H1 (cell line): ENCODE measurements around the gene IDI1. TPM values are rescaled to one million over a fixed set of nuclear protein-coding genes. Genes with fewer than 3 reads are reported as not detected.
"Not testable (repeated sequence)": the region's sequence is repeated elsewhere in the genome, so short reads cannot be mapped to it uniquely, and the experiment has no call there.

Experiments used
- CTCF ChIA-PET: fragments of 300-600 bp; sonication (Branson Sonifier 250); formaldehyde crosslinking; loops from one replicate; lab custom pipeline; 2021; ENCODE audit not compliant: partially characterized antibody; lab: Charles Lee
- POLR2A ChIA-PET: fragments of 300-600 bp; sonication (Branson Sonifier 250); formaldehyde crosslinking; loops from one replicate; lab custom pipeline; 2021; ENCODE audit warnings: inconsistent platforms; ENCODE audit not compliant: partially characterized antibody; lab: Charles Lee
- DNase-seq, 2 experiments: peaks; one replicate each; pipeline versions ENCODE4 v3.0.0 to v3.0.0-alpha.2; 2010 to 2022; ENCODE audit warnings: low spot score in 2 of 2, low read depth in 1 of 2, mixed read lengths in 1 of 2
- FAIRE-seq: peaks from 2 replicates; lab custom pipeline; 2011; peaks lifted over from hg19 to GRCh38; lab: Jason Lieb, UNC
- H2AFZ ChIP-seq: 2 replicates; pipeline ENCODE4 v1.8.1; 2012; ENCODE audit warnings: low read length, inconsistent platforms
- H2AK5ac ChIP-seq: 2 replicates; pipeline ENCODE4 v1.6.1; 2013; ENCODE audit warnings: low read depth, low read length
- H2BK120ac ChIP-seq: replicated peaks from 2 replicates; pipeline ENCODE3; 2013; ENCODE audit warnings: low read depth, low read length, inconsistent platforms
- H2BK12ac ChIP-seq: 2 replicates; pipeline ENCODE4 v1.6.1; 2013; ENCODE audit warnings: low read depth, low read length
- H2BK15ac ChIP-seq: 2 replicates; pipeline ENCODE4 v1.6.1; 2013; ENCODE audit warnings: low read length
- H2BK20ac ChIP-seq: 2 replicates; pipeline ENCODE4 v1.6.1; 2013; ENCODE audit warnings: low read length
- H2BK5ac ChIP-seq: 2 replicates; pipeline ENCODE4 v1.6.1; 2013; ENCODE audit warnings: low read depth, low read length
- H3K14ac ChIP-seq: 2 replicates; pipeline ENCODE4 v1.6.1; 2013; ENCODE audit warnings: inconsistent platforms; ENCODE audit not compliant: insufficient read length
- H3K18ac ChIP-seq: 2 replicates; pipeline ENCODE4 v1.6.1; 2013; ENCODE audit warnings: low read length; ENCODE audit errors: extremely low read depth
- H3K23ac ChIP-seq: 2 replicates; pipeline ENCODE4 v1.6.1; 2013; ENCODE audit warnings: inconsistent platforms; ENCODE audit not compliant: insufficient read length
- H3K23me2 ChIP-seq: 2 replicates; pipeline ENCODE4 v1.6.1; 2013; ENCODE audit warnings: low read depth, low read length
- H3K27ac ChIP-seq: 2 replicates; pipeline ENCODE4 v1.6.1; 2011; ENCODE audit warnings: low read depth, low read length, inconsistent platforms
- H3K27me3 ChIP-seq, 4 experiments: replicated peaks in 1 of 4; 1 replicate in 1 of 4; 2 replicates in 3 of 4; pipeline versions ENCODE4 v1.6.1 to v1.8.1; 2011 to 2013; ENCODE audit warnings: low read length in 3 of 4, mild to moderate bottlenecking in 3 of 4, inconsistent platforms in 2 of 4, mixed read lengths in 2 of 4, moderate library complexity in 1 of 4; ENCODE audit not compliant: control insufficient read depth in 3 of 4, insufficient read depth in 3 of 4; ENCODE audit errors: extremely low read depth in 1 of 4
- H3K36me3 ChIP-seq, 4 experiments: 2 replicates each; pipeline versions ENCODE4 v1.6.1 to v1.8.1; 2011 to 2013; ENCODE audit warnings: mild to moderate bottlenecking in 4 of 4, low read length in 3 of 4, moderate library complexity in 2 of 4, control low read depth in 1 of 4, inconsistent platforms in 1 of 4; ENCODE audit not compliant: insufficient read depth in 4 of 4, control insufficient read depth in 2 of 4
- H3K4ac ChIP-seq: replicated peaks from 2 replicates; pipeline ENCODE3; 2013; ENCODE audit warnings: low read length, low read depth, mixed read lengths, inconsistent platforms; ENCODE audit not compliant: insufficient read length
- H3K4me1 ChIP-seq, 4 experiments: replicated peaks in 1 of 4; 1 replicate in 1 of 4; 2 replicates in 3 of 4; pipeline versions ENCODE4 v1.6.1 to v1.8.1; 2011 to 2013; ENCODE audit warnings: low read length in 3 of 4, inconsistent platforms in 2 of 4, mixed read lengths in 1 of 4; ENCODE audit not compliant: insufficient read depth in 4 of 4, control insufficient read depth in 3 of 4
- H3K4me2 ChIP-seq, 2 experiments: 2 replicates each; pipeline versions ENCODE4 v1.6.1 to v1.8.1; 2011 to 2013; ENCODE audit warnings: low read depth in 2 of 2, low read length in 2 of 2, control low read depth in 1 of 2, inconsistent platforms in 1 of 2, mild to moderate bottlenecking in 1 of 2; ENCODE audit not compliant: insufficient read depth in 1 of 2
- H3K4me3 ChIP-seq, 4 experiments: fragments of 200-600, 300-600 bp in 1 of 4; sonication (generic), shearing (Covaris generic), sonication (Bioruptor Twin) in 1 of 4; 2 replicates each; pipeline versions ENCODE4 v1.5.1 to v1.8.1; 2011 to 2016; ENCODE audit warnings: low read length in 4 of 4, low read depth in 3 of 4, control low read depth in 2 of 4, inconsistent platforms in 2 of 4, mild to moderate bottlenecking in 2 of 4, mixed read lengths in 1 of 4, moderate library complexity in 1 of 4; ENCODE audit not compliant: insufficient read depth in 2 of 4; ENCODE audit errors: extremely low read depth in 1 of 4
- H3K56ac ChIP-seq: replicated peaks from 2 replicates; pipeline ENCODE3; 2013; ENCODE audit warnings: low read depth, mild to moderate bottlenecking, mixed read lengths, low read length, inconsistent platforms; ENCODE audit not compliant: insufficient read length
- H3K79me1 ChIP-seq: 2 replicates; pipeline ENCODE4 v1.6.1; 2013; ENCODE audit warnings: low read depth, low read length, control low read depth
- H3K79me2 ChIP-seq, 2 experiments: 2 replicates each; pipeline versions ENCODE4 v1.6.1 to v1.8.1; 2012 to 2013; ENCODE audit warnings: low read length in 2 of 2, mild to moderate bottlenecking in 2 of 2, inconsistent platforms in 1 of 2; ENCODE audit not compliant: insufficient read depth in 2 of 2, control insufficient read depth in 1 of 2
- H3K9ac ChIP-seq, 4 experiments: replicated peaks in 1 of 4; 1 replicate in 1 of 4; 2 replicates in 3 of 4; pipeline versions ENCODE4 v1.6.1 to v1.8.1; 2011 to 2013; ENCODE audit warnings: low read depth in 3 of 4, low read length in 3 of 4, control low read depth in 2 of 4, mild to moderate bottlenecking in 2 of 4, moderate library complexity in 2 of 4, inconsistent platforms in 1 of 4; ENCODE audit errors: extremely low read depth in 1 of 4
- H3K9me3 ChIP-seq, 2 experiments: 2 replicates each; pipeline versions ENCODE4 v1.6.1 to v1.8.1; 2012 to 2013; ENCODE audit warnings: mild to moderate bottlenecking in 2 of 2, moderate library complexity in 2 of 2, control low read depth in 1 of 2, inconsistent platforms in 1 of 2, low read depth in 1 of 2, low read length in 1 of 2, mixed read lengths in 1 of 2; ENCODE audit not compliant: insufficient read depth in 2 of 2
- H4K20me1 ChIP-seq, 2 experiments: replicated peaks in 1 of 2; 2 replicates each; pipeline versions ENCODE3 to v1.8.1; 2011 to 2013; ENCODE audit warnings: inconsistent platforms in 2 of 2, low read length in 2 of 2, mild to moderate bottlenecking in 1 of 2; ENCODE audit not compliant: insufficient read depth in 2 of 2, control insufficient read depth in 1 of 2
- H4K5ac ChIP-seq: 2 replicates; pipeline ENCODE4 v1.6.1; 2013; ENCODE audit warnings: low read length, low read depth, mixed read lengths, inconsistent platforms; ENCODE audit not compliant: insufficient read length
- H4K8ac ChIP-seq: 2 replicates; pipeline ENCODE4 v1.8.0; 2013; ENCODE audit warnings: mild to moderate bottlenecking, moderate library complexity, low read length, inconsistent platforms; ENCODE audit not compliant: insufficient read depth; ENCODE audit errors: extremely low read depth
- H4K91ac ChIP-seq: replicated peaks from 2 replicates; pipeline ENCODE3; 2013; ENCODE audit warnings: low read length, mixed read lengths, inconsistent platforms; ENCODE audit not compliant: insufficient read length
- WGBS, 2 experiments: shearing (Covaris generic) in 1 of 2; methylation state at CpG; one replicate each; pipeline versions ENCODE4 v1.1.6 to v1.1.7; 2013 to 2015; ENCODE audit warnings: low lambda C conversion rate in 2 of 2, mixed read lengths in 2 of 2, inconsistent platforms in 1 of 2, low coverage in 1 of 2, missing lambda C conversion rate in 1 of 2; ENCODE audit not compliant: insufficient replicate concordance in 2 of 2, insufficient coverage in 1 of 2, insufficient read length in 1 of 2; ENCODE audit errors: extremely low coverage in 1 of 2, missing lambda C conversion rate in 1 of 2; 5-methylcytosine and 5-hydroxymethylcytosine counted together
- polyA plus RNA-seq, 7 experiments: library from polyadenylated mRNA; depleted of rRNA in 3 of 7; stranded (reverse) in 5 of 7; unstranded in 2 of 7; fragments of >200 nt in 5 of 7; fragments of 200-250 nt in 2 of 7; gene quantifications; 1 replicate in 5 of 7; 2 replicates in 1 of 7; 4 replicates in 1 of 7; pipeline versions ENCODE4 v1.2.1 to v1.2.3, GENCODE V29; 2011 to 2013; ENCODE audit warnings: missing spikeins in 2 of 7, mixed read lengths in 2 of 7
- total RNA-seq: library from RNA; stranded (reverse); fragmentation: NEBNext Ultra II Directional; extraction: Animal tissue kit (Norgen Biotek cat#: 25700); gene quantifications from 2 replicates; pipeline ENCODE4 v1.2.1, GENCODE V29; 2021

Gene IDI1
- total and polyA plus RNA-seq, 2 of the 8 experiments (the other 6 are each of a cell fraction or from before 2014, with no cell fraction given): 35.3 to 56.6 TPM

DNA sequence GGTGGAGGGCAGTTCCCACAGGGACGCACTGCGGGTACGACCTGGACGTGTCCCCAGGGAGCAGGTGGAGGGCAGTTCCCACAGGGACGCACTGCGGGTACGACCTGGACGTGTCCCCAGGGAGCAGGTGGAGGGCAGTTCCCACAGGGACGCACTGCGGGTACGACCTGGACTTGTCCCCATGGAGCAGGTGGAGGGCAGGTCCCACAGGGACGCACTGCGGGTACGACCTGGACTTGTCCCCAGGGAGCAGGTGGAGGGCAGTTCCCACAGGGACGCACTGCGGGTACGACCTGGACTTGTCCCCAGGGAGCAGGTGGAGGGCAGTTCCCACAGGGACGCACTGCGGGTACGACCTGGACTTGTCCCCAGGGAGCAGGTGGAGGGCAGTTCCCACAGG is 10.2 kb downstream of the IDI1 start:
- H3K23ac ChIP-seq, H2AK5ac ChIP-seq, H3K79me2 ChIP-seq, H2BK15ac ChIP-seq, H3K27ac ChIP-seq, H4K91ac ChIP-seq, H3K9ac ChIP-seq, H2BK120ac ChIP-seq, CTCF ChIA-PET, H3K4me3 ChIP-seq, DNase-seq, H3K9me3 ChIP-seq, H3K23me2 ChIP-seq, H3K27me3 ChIP-seq, H3K4me2 ChIP-seq, H3K18ac ChIP-seq, H3K56ac ChIP-seq, H3K14ac ChIP-seq, H2BK5ac ChIP-seq, H3K4me1 ChIP-seq, FAIRE-seq, H3K79me1 ChIP-seq, H4K8ac ChIP-seq, H2BK12ac ChIP-seq, H2AFZ ChIP-seq, H2BK20ac ChIP-seq, H4K5ac ChIP-seq, H3K4ac ChIP-seq: not testable (repeated sequence)
- WGBS, 2 experiments: 91% methylated on average over 6 of the region's 20 CpGs; no CpG with 5 or more reads in 1 of the 2 experiments
- H4K20me1 ChIP-seq: peaks cover 4 to 14% of the 10 kb centered on the region in 2 experiments
- POLR2A ChIA-PET: interaction anchor here (2.0 kb wide), 1 partner anchor 17 kb away, joined by 7 read pairs; the partner anchor contains the start of gene WDR37
- peaks cover 3 to 44% (median 29%) of the 10 kb centered on the region in 4 experiments; a peak in 7 of 8 replicates for H3K36me3 ChIP-seq
